Loucy (cell line): Measurements from ENCODE around the gene TM4SF1.

Source experiments
- H2AFZ ChIP-seq: fragments of 200-600 bp; sonication (generic); 2 replicates; pipeline ENCODE4 v1.6.0; 2016; ENCODE audit warnings: antibody characterized with exemption, mild to moderate bottlenecking, low read length, moderate library complexity
- H3F3A ChIP-seq: fragments of 200-600 bp; 2 replicates; pipeline ENCODE4 v1.6.0; 2016; ENCODE audit warnings: antibody characterized with exemption, low read depth, mild to moderate bottlenecking
- H3K27me3 ChIP-seq: fragments of 200-600 bp; sonication (generic); 2 replicates; pipeline ENCODE4 v1.6.1; 2014; ENCODE audit warnings: low read length, mild to moderate bottlenecking; ENCODE audit not compliant: insufficient read depth, poor library complexity, severe bottlenecking
- H3K36me3 ChIP-seq: fragments of 200-600 bp; sonication (generic); 2 replicates; pipeline ENCODE4 v1.6.1; 2016; ENCODE audit warnings: low read length; ENCODE audit not compliant: insufficient read depth
- H3K4me1 ChIP-seq: fragments of 200-600 bp; sonication (generic); 2 replicates; pipeline ENCODE4 v1.5.1; 2014; ENCODE audit warnings: low read length, mild to moderate bottlenecking; ENCODE audit not compliant: insufficient read depth, poor library complexity, severe bottlenecking
- H3K4me2 ChIP-seq: fragments of 200-600 bp; sonication (generic); 2 replicates; pipeline ENCODE4 v1.6.0; 2014; ENCODE audit warnings: antibody characterized with exemption, low read length, low read depth, mild to moderate bottlenecking; ENCODE audit not compliant: poor library complexity, severe bottlenecking
- H3K4me3 ChIP-seq: fragments of 200-600 bp; sonication (generic); 2 replicates; pipeline ENCODE4 v1.5.1; 2014; ENCODE audit warnings: low read length, mild to moderate bottlenecking, mixed read lengths; ENCODE audit not compliant: poor library complexity, severe bottlenecking
- H3K79me2 ChIP-seq: fragments of 200-600 bp; sonication (generic); 2 replicates; pipeline ENCODE4 v1.6.1; 2014; ENCODE audit warnings: low read length; ENCODE audit not compliant: insufficient read depth
- H3K9ac ChIP-seq: fragments of 200-600 bp; sonication (generic); 2 replicates; pipeline ENCODE4 v1.6.0; 2014; ENCODE audit warnings: mild to moderate bottlenecking, low read depth, low read length, moderate library complexity; ENCODE audit not compliant: poor library complexity, severe bottlenecking
- H3K9me2 ChIP-seq: fragments of 200-600 bp; sonication (generic); replicated peaks from 2 replicates; pipeline ENCODE4 v1.6.1; 2016; ENCODE audit warnings: low read depth, low read length, mixed read lengths
- H3K9me3 ChIP-seq: fragments of 200-600 bp; sonication (generic); 2 replicates; pipeline ENCODE4 v1.6.1; 2014; ENCODE audit warnings: mild to moderate bottlenecking, antibody characterized with exemption, low read length, low read depth; ENCODE audit not compliant: insufficient read depth
- H4K20me1 ChIP-seq: fragments of 200-600 bp; sonication (generic); 2 replicates; pipeline ENCODE4 v1.6.0; 2014; ENCODE audit warnings: antibody characterized with exemption, low read length, mild to moderate bottlenecking; ENCODE audit not compliant: insufficient read depth, poor library complexity, severe bottlenecking
- EZH2phosphoT487 ChIP-seq: fragments of 200-600 bp; IDR thresholded peaks from 2 replicates; pipeline ENCODE4 v1.6.1; 2018; ENCODE audit warnings: antibody characterized with exemption, mild to moderate bottlenecking, moderate library complexity, borderline replicate concordance
- TF ChIP-seq, protein P1 (sequence below): fragments of 200-600 bp; sonication (generic); conservative IDR thresholded peaks from 2 replicates; pipeline ENCODE4 v1.5.1; 2014; ENCODE audit warnings: mild to moderate bottlenecking, antibody characterized with exemption, low read length

TM4SF1 gene

DNA sequence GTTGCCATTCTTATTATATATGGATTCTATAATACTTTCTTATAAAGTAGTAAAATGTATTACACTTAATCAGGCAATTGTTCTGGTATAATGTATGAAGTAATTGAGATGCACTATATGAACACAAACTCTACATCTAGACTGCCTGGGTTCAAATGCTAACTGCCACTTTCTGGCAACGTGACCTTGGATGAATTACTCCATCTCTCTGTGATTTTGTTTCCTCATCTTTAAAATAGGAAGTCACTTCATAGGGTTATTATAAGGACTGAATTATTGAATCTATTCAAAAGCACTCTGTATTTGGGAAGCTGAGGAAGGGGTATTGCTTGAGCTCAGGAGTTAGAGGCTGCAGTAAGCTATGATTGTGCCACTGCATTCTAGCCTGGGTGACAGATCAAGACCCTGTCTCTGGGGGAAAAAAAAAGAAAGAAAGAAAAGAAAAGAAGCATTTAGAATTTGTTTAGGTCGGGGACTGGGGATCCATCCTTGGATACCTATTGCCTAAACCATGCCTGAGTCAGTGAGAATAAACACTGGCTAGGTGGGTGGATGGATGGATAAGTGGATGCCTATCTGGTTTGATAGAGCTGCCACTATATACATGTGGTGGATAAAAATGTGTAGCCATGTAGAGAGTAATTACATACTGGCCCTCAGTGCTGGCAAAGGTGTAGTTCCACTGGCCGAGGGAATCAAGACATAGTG lies 2.5 kb downstream of the TM4SF1 start:
- H3K9ac ChIP-seq, result no peak overlapping the region
- H3K4me2 ChIP-seq, result no peak overlapping the region
- no peaks in the 10 kb centered on the region for H3K79me2 ChIP-seq
- no peak for TF ChIP-seq EZH2phosphoT487
- TF ChIP-seq, protein P1, sequence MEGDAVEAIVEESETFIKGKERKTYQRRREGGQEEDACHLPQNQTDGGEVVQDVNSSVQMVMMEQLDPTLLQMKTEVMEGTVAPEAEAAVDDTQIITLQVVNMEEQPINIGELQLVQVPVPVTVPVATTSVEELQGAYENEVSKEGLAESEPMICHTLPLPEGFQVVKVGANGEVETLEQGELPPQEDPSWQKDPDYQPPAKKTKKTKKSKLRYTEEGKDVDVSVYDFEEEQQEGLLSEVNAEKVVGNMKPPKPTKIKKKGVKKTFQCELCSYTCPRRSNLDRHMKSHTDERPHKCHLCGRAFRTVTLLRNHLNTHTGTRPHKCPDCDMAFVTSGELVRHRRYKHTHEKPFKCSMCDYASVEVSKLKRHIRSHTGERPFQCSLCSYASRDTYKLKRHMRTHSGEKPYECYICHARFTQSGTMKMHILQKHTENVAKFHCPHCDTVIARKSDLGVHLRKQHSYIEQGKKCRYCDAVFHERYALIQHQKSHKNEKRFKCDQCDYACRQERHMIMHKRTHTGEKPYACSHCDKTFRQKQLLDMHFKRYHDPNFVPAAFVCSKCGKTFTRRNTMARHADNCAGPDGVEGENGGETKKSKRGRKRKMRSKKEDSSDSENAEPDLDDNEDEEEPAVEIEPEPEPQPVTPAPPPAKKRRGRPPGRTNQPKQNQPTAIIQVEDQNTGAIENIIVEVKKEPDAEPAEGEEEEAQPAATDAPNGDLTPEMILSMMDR, result no peak
- H3K4me1 ChIP-seq, result no peaks in the 10 kb centered on the region
- no peak overlapping the region for H2AFZ ChIP-seq
- H3F3A ChIP-seq, result no peaks in the 10 kb centered on the region
- H3K27me3 ChIP-seq, result no peaks in the 10 kb centered on the region
- H4K20me1 ChIP-seq, result no peaks in the 10 kb centered on the region
- H3K36me3 ChIP-seq, result no peaks in the 10 kb centered on the region
- no peaks in the 10 kb centered on the region for H3K9me3 ChIP-seq
- no peak overlapping the region for H3K4me3 ChIP-seq
- H3K9me2 ChIP-seq, result no peaks in the 10 kb centered on the region

DNA sequence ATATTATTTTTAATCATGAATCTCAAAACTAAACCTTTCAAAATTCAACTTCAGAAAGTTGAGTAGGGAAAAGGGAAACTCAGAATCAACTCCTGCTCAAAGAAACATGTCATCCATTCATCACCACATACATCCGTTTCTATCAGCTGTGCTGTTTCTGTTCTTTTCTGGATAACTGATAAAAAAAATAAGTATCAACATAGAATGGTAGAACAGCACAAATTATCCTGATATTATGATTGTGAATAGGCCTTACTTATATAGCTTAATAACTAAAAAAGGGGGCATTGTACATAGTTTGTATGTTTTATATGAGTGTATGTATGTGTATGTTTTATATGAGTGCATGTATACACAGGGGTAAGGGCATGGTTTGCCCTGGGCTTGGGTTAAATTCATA lies 3.1 kb downstream of the TM4SF1 start:
- Histone ChIP-seq H4K20me1 (no peaks in the 10 kb centered on the region), H3K79me2 (no peaks in the 10 kb centered on the region), H3K9ac (no peak overlapping the region), H3K27me3 (no peaks in the 10 kb centered on the region), H2AFZ (no peak overlapping the region), H3K9me2 (no peaks in the 10 kb centered on the region), H3K4me2 (no peak overlapping the region), H3K4me1 (no peaks in the 10 kb centered on the region), H3K4me3 (no peak overlapping the region), H3K9me3 (no peaks in the 10 kb centered on the region), H3F3A (no peaks in the 10 kb centered on the region), H3K36me3 (no peaks in the 10 kb centered on the region)
- TF ChIP-seq, protein P1, result no peak
- TF ChIP-seq EZH2phosphoT487, result no peak

DNA sequence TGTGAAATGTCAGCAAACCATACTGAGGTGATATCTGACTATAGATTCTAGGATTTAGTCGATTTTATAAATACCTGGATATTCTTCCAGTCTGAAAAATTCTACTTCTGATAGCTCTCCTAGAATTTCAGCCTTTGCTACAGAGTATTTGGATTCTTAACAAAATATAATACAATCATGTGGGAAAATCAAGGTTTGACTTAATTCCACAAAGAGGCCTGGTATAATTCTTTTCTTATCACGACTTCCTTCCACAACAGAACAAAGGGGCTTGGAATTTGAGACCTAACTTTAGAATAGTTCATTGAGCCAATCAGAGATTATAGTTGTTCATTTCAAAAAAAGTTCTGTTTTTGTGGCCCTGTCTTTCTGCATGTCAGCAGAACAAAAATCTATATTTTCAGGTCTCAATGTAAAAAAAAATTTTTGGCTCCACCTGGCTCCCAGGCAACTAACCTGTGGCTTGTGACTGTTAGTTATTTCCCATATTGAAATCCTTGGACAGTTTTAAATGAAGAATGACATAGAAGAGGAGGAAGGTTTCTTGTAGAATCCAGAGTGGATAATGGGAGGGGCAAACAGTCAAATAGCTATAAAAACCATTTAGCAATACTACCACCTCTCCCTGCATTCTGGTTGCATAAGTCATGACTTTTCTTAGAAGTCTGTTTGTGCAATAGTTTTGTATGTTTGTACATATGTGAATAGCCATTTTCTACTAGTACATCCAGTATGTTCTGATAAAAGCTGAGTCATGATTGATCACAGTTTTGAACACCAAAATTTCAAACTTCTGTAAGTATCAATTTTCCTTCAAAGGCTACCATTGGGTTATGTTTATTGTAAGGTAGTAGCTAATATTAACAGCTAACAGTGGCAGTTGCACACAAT lies 4.0 kb downstream of the TM4SF1 start:
- Histone ChIP-seq H3K27me3 (no peaks in the 10 kb centered on the region), H3K4me2 (no peak overlapping the region), H3K9me3 (no peaks in the 10 kb centered on the region), H3K4me1 (no peaks in the 10 kb centered on the region), H3K36me3 (no peaks in the 10 kb centered on the region), H3K4me3 (no peak overlapping the region), H3K9ac (no peak overlapping the region), H2AFZ (no peak overlapping the region), H4K20me1 (no peaks in the 10 kb centered on the region), H3F3A (no peaks in the 10 kb centered on the region), H3K79me2 (no peaks in the 10 kb centered on the region), H3K9me2 (no peaks in the 10 kb centered on the region)
- TF ChIP-seq, protein P1, result no peak
- no peak for TF ChIP-seq EZH2phosphoT487
